Measurements from ENCODE around the gene KLK11. TPM values are rescaled to one million over a fixed set of nuclear protein-coding genes. Genes with fewer than 3 reads are reported as not detected.
"Not testable (repeated sequence)": the region's sequence is repeated elsewhere in the genome, so short reads cannot be mapped to it uniquely, and the experiment has no call there.

Gene KLK11
- total and polyA plus RNA-seq, 2 experiments from 2014 or later: not detected

DNA sequence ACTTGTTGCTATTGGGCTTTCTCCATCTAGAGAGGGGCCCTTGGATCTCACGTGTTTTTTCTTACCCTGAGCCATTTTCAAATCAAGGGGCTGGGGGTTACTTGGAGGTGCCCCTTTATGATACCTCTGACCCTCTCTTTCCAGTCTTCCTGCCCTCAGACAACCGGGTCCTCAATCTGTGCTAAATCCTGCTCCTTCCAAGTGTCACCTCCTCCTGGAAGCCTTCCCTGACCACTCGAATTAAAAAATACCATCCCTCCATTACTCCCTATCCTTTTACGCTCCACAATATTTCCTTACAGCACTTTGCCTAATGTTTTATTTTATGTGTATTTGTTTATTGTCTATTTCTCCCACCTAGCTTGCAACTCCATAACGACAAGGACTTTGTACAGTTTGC is 28.4 kb downstream of the KLK11 start:
- H3K9me3 ChIP-seq (ENCODE audit: low read depth): no peaks in the 10 kb centered on the region
- 21 to 23% methylated on average over 5 of the region's 5 CpGs for WGBS, 2 experiments (ENCODE audit: low coverage in 1 of 2, low lambda C conversion rate in 2 of 2, missing lambda C conversion rate in 2 of 2)
- H3K36me3 ChIP-seq (ENCODE audit: low read depth): no peaks in the 10 kb centered on the region
- no peaks in the 10 kb centered on the region for H3K4me1 ChIP-seq (ENCODE audit: insufficient read depth)
- TF ChIP-seq EZH2phosphoT487 (IDR thresholded peaks at IDR 0.05; ENCODE audit: insufficient read depth, low read depth) (no peak), EZH2 (IDR thresholded peaks at IDR 0.05; ENCODE audit: insufficient read depth, poor library complexity, severe bottlenecking) (no peak)
- no peak overlapping the region for H3K4me3 ChIP-seq
- no peaks in the 10 kb centered on the region for H3K27me3 ChIP-seq (replicated peaks; ENCODE audit: insufficient read depth)
- in situ Hi-C loops (cut with MboI): no loop called here
- H3K9ac ChIP-seq: no peak overlapping the region
- H3K4me2 ChIP-seq (ENCODE audit: unreplicated experiment): no peak overlapping the region
- no peaks in the 10 kb centered on the region for H3F3A ChIP-seq (ENCODE audit: insufficient read depth)
- H4K20me1 ChIP-seq (ENCODE audit: insufficient read depth): no peaks in the 10 kb centered on the region
- no peak overlapping the region for H3K27ac ChIP-seq
- H3K79me2 ChIP-seq (ENCODE audit: insufficient read depth): no peaks in the 10 kb centered on the region
- DNase-seq: no peak
- no peaks in the 10 kb centered on the region for H3K9me2 ChIP-seq (ENCODE audit: insufficient read depth)
- no peak overlapping the region for H2AFZ ChIP-seq

DNA sequence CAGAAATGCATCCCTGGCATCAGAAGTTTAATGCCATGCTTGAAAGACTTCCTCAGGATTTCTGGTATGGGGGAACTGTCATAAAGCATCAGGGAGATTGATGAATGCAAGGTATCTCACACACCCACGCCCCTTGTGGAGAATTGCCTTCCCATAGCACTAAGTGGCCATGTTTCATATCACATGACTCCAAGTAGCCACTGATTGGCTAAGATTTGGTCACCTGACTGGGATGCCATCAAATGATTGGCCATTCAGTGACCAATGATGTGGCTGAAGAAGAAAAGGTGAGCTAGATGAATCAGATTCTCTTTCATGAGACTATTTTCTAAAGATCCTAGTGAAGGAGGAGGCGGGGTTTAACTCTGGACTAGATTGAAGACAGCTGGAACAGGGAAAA is 32.3 kb downstream of the KLK11 start:
- in situ Hi-C loops (cut with MboI): no loop called here
- H3K9ac ChIP-seq: no peak overlapping the region
- H3K27me3 ChIP-seq (replicated peaks; ENCODE audit: insufficient read depth): no peaks in the 10 kb centered on the region
- TF ChIP-seq EZH2 (IDR thresholded peaks at IDR 0.05; ENCODE audit: insufficient read depth, poor library complexity, severe bottlenecking): no peak
- TF ChIP-seq EZH2phosphoT487 (IDR thresholded peaks at IDR 0.05; ENCODE audit: insufficient read depth, low read depth): no peak
- no peak overlapping the region for H3K4me2 ChIP-seq (ENCODE audit: unreplicated experiment)
- no peaks in the 10 kb centered on the region for H3K9me2 ChIP-seq (ENCODE audit: insufficient read depth)
- no peaks in the 10 kb centered on the region for H4K20me1 ChIP-seq (ENCODE audit: insufficient read depth)
- no peak overlapping the region for H3K4me3 ChIP-seq
- no peaks in the 10 kb centered on the region for H3K79me2 ChIP-seq (ENCODE audit: insufficient read depth)
- H3K27ac ChIP-seq: no peak overlapping the region
- no peaks in the 10 kb centered on the region for H3F3A ChIP-seq (ENCODE audit: insufficient read depth)
- DNase-seq: no peak
- 9 to 17% methylated on average over 2 of the region's 2 CpGs for WGBS, 2 experiments (ENCODE audit: low coverage in 1 of 2, low lambda C conversion rate in 2 of 2, missing lambda C conversion rate in 2 of 2)
- H3K4me1 ChIP-seq (ENCODE audit: insufficient read depth): no peaks in the 10 kb centered on the region
- no peaks in the 10 kb centered on the region for H3K36me3 ChIP-seq (ENCODE audit: low read depth)
- no peak overlapping the region for H2AFZ ChIP-seq
- no peaks in the 10 kb centered on the region for H3K9me3 ChIP-seq (ENCODE audit: low read depth)

DNA sequence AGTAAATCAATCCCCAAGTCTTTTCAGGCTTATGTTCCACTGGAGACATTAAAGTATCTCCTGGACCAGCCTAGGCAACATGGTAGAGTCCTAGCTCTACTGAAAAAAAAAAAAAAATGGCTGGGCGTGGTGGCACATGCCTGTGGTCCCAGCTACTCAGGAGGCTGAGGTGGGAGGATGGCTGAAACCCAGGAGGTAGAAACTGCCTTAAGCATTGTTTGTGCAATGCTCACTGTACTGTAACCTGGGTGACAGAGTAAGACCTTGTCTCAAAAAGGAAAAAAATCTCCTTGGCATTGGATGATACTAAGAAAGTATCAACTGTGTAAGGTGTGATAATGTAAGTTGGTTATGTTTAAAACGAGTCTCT is 33.8 kb downstream of the KLK11 start:
- no peaks in the 10 kb centered on the region for H3K79me2 ChIP-seq (ENCODE audit: insufficient read depth)
- no peak for DNase-seq
- no peaks in the 10 kb centered on the region for H4K20me1 ChIP-seq (ENCODE audit: insufficient read depth)
- no peaks in the 10 kb centered on the region for H3F3A ChIP-seq (ENCODE audit: insufficient read depth)
- H2AFZ ChIP-seq: no peak overlapping the region
- no peak overlapping the region for H3K9ac ChIP-seq
- TF ChIP-seq EZH2phosphoT487 (IDR thresholded peaks at IDR 0.05; ENCODE audit: insufficient read depth, low read depth): no peak
- no peak for TF ChIP-seq EZH2 (IDR thresholded peaks at IDR 0.05; ENCODE audit: insufficient read depth, poor library complexity, severe bottlenecking)
- no peak overlapping the region for H3K4me2 ChIP-seq (ENCODE audit: unreplicated experiment)
- H3K9me3 ChIP-seq (ENCODE audit: low read depth): no peaks in the 10 kb centered on the region
- in situ Hi-C loops (cut with MboI): no loop called here
- H3K27me3 ChIP-seq (replicated peaks; ENCODE audit: insufficient read depth): no peaks in the 10 kb centered on the region
- no peaks in the 10 kb centered on the region for H3K36me3 ChIP-seq (ENCODE audit: low read depth)
- 7 to 9% methylated on average over 2 of the region's 2 CpGs for WGBS, 2 experiments (ENCODE audit: low coverage in 1 of 2, low lambda C conversion rate in 2 of 2, missing lambda C conversion rate in 2 of 2)
- H3K4me1 ChIP-seq (ENCODE audit: insufficient read depth): no peaks in the 10 kb centered on the region
- no peak overlapping the region for H3K4me3 ChIP-seq
- H3K9me2 ChIP-seq (ENCODE audit: insufficient read depth): no peaks in the 10 kb centered on the region
- H3K27ac ChIP-seq: no peak overlapping the region

DNA sequence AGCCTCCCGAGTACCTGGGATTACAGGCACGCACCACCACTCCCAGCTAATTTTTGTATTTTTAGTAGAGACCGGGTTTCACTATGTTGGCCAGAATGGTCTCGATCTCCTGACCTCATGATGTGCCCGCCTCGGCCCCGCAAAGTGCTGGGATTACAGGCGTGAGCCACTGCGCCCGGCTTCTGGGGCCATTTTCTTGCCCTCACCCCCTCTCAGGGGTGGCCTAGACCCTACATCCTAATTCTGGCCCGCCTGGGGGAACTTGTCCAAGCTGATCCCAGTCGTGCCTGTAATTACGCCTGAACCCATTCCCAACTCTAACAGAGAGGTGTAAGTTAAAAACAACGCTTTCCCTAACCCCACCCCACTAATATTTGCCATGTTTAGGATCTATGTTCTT is 42.0 kb downstream of the KLK11 start:
- in situ Hi-C loops (cut with MboI); DNase-seq; H3K4me1 ChIP-seq (ENCODE audit: insufficient read depth); H3F3A ChIP-seq (ENCODE audit: insufficient read depth); H2AFZ ChIP-seq; H3K4me3 ChIP-seq; H3K4me2 ChIP-seq (ENCODE audit: unreplicated experiment); H3K27ac ChIP-seq; H3K79me2 ChIP-seq (ENCODE audit: insufficient read depth); H3K36me3 ChIP-seq (ENCODE audit: low read depth); H3K9me3 ChIP-seq (ENCODE audit: low read depth); H3K27me3 ChIP-seq (replicated peaks; ENCODE audit: insufficient read depth); H4K20me1 ChIP-seq (ENCODE audit: insufficient read depth); H3K9me2 ChIP-seq (ENCODE audit: insufficient read depth); H3K9ac ChIP-seq: not testable (repeated sequence)
- WGBS, 2 experiments (ENCODE audit: low coverage in 1 of 2, low lambda C conversion rate in 2 of 2, missing lambda C conversion rate in 2 of 2): 67 to 69% methylated on average over 14 of the region's 14 CpGs

DNA sequence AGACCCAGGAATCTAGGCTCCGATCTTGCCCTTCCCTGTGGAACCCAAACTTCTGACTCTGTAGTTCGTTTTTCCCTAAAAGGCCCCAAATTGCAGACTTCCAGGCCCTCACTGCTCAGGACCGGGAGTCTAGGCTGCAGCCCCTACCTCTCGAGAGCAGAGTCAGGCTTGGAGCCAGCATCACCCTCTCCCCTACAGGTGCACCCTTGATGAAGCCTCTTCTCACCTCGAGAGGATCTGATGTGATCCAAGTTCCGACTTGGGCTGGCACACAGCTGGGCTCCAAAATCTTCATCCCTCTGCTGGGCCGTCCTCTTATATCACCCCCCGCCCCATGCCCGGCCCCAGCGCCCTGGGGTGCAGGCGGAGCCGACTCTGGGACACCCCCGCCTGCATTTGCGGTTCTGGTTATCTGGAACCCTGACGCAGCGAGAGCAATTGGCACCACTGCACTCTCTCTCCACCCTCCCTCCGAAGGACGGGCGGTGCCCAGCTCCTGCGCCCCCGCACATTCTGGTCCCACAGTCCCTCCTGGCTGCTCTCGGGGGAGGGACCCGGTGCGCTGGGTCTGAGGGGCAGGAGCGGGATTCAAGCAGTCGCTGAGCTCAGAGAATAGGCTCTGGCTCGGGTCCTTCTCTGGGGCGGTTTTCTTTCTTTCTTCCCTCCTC is 42.7 kb downstream of the KLK11 start, which contains the start of gene KLK7:
TSS of gene KLK7 (minus strand) at position 293 of the 668 bp plus-strand sequence. CDS start 1,518 bp downstream, outside the sequence.
- Histone ChIP-seq H2AFZ (no peak within 1 kb of the TSS), H3K9me3 (ENCODE audit: low read depth) (no peaks in the 10 kb centered on the region), H3K4me1 (ENCODE audit: insufficient read depth) (no peaks in the 10 kb centered on the region), H3K9ac (no peak within 1 kb of the TSS), H4K20me1 (ENCODE audit: insufficient read depth) (no peaks in the 10 kb centered on the region), H3K27ac (no peak within 1 kb of the TSS), H3K79me2 (ENCODE audit: insufficient read depth) (no peaks in the 10 kb centered on the region), H3K27me3 (replicated peaks; ENCODE audit: insufficient read depth) (no peaks in the 10 kb centered on the region; the same call in 1 of the 2 replicates), H3K4me3 (no peak within 1 kb of the TSS), H3K4me2 (ENCODE audit: unreplicated experiment) (no peak within 1 kb of the TSS), H3F3A (ENCODE audit: insufficient read depth) (no peaks in the 10 kb centered on the region), H3K9me2 (ENCODE audit: insufficient read depth) (no peaks in the 10 kb centered on the region), H3K36me3 (ENCODE audit: low read depth) (no peaks in the 10 kb centered on the region)
- in situ Hi-C loops (cut with MboI): no loop called here
- TF ChIP-seq EZH2phosphoT487 (IDR thresholded peaks at IDR 0.05; ENCODE audit: insufficient read depth, low read depth) (no peak), EZH2 (IDR thresholded peaks at IDR 0.05; ENCODE audit: insufficient read depth, poor library complexity, severe bottlenecking) (no peak)
- no peak for DNase-seq
- WGBS, 2 experiments (ENCODE audit: low coverage in 1 of 2, low lambda C conversion rate in 2 of 2, missing lambda C conversion rate in 2 of 2): 7 to 8% methylated on average over 25 to 28 of the region's 28 CpGs
